ENCODE results near the gene ZNF440. TPM values are rescaled to one million over a fixed set of nuclear protein-coding genes. Genes with fewer than 3 reads are reported as not detected.
"Not testable (repeated sequence)": the region's sequence is repeated elsewhere in the genome, so short reads cannot be mapped to it uniquely, and the experiment has no call there.

The ZNF440 gene
- total RNA-seq, 4 donors from 2014 or later, result 7.1 to 13.9 (median 9.2) TPM

DNA sequence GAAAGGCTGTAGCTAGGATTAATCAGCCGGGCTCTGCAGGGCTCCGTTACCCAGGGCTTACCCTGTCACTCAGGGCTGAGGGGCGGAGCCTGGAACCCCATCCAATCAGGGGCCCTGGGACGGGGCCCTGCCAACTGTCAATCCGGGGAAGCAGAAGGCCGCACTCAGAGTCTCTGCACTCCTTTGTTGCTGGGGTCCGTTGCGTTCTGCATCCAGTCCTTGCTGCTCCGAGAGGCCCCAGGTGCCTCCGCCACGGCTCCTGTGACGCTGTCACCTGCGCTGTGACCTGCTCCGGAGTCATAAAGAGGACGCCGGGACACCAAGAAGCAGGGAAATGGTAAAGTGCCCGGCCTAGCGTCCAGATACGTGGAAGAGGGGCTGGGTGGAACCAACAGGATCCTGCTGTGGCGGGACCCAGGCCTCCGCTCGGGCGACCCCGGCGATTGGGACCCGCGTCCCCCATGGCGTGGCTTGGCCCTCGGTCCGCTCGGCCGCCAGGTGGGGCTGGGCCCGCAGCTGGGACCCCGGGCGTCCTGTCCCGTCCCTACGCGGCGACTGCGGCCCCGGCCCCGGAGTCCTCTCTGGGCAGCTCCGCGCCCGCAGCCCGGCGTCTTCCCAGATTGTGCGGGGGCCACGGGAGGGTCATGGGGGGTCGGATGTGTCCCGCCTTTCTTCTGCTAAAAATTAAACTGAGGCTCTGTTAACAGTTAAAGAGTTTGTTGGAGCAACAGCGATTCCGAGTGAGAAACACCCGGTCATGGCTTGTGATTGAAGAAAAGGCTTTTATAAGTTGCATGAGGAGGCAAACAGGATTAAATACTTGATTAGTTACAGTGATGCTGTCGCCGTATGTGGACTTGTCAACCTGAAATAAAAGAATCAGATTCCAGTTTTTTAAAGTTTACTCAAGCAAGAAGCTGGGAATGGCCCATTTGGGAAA is 15.4 kb upstream of the ZNF440 start, which contains the start of gene ZNF491:
Gene ZNF491, plus strand, starts transcription at position 133 of the 940 bp plus-strand sequence. CDS start 7,431 bp downstream, outside the sequence.
- DNase-seq (ENCODE audit: low spot score), result peak; percentile 84
- ATAC-seq (ENCODE audit: low FRiP score), result peak; percentile 99
- TF ChIP-seq, protein P1, sequence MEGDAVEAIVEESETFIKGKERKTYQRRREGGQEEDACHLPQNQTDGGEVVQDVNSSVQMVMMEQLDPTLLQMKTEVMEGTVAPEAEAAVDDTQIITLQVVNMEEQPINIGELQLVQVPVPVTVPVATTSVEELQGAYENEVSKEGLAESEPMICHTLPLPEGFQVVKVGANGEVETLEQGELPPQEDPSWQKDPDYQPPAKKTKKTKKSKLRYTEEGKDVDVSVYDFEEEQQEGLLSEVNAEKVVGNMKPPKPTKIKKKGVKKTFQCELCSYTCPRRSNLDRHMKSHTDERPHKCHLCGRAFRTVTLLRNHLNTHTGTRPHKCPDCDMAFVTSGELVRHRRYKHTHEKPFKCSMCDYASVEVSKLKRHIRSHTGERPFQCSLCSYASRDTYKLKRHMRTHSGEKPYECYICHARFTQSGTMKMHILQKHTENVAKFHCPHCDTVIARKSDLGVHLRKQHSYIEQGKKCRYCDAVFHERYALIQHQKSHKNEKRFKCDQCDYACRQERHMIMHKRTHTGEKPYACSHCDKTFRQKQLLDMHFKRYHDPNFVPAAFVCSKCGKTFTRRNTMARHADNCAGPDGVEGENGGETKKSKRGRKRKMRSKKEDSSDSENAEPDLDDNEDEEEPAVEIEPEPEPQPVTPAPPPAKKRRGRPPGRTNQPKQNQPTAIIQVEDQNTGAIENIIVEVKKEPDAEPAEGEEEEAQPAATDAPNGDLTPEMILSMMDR (IDR thresholded peaks at IDR 0.05), result no peak

DNA sequence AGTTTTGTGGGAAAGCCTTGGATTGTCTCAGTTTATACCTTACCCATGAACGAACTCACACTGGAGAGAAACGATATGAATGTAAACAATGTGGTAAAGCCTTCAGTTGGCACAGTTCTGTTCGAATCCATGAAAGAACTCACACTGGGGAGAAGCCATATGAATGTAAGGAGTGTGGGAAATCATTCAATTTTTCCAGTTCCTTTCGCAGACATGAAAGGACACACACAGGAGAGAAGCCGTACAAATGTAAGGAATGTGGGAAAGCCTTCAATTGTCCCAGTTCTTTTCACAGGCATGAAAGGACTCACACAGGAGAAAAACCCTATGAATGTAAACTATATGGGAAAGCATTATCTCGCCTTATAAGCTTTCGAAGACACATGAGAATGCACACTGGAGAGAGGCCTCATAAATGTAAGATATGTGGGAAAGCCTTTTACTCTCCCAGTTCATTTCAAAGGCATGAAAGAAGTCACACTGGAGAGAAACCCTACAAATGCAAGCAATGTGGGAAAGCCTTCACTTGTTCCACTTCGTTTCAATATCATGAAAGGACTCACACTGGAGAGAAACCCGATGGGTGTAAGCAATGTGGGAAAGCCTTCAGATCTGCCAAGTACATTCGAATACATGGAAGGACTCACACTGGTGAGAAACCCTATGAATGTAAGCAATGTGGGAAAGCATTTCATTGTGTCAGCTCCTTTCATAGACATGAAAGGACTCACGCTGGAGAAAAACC is 7.5 kb upstream of the ZNF440 start:
- DNase-seq (ENCODE audit: low spot score), result no peak
- ATAC-seq (ENCODE audit: low FRiP score), result no peak
- TF ChIP-seq, protein P1 (IDR thresholded peaks at IDR 0.05), result no peak

DNA sequence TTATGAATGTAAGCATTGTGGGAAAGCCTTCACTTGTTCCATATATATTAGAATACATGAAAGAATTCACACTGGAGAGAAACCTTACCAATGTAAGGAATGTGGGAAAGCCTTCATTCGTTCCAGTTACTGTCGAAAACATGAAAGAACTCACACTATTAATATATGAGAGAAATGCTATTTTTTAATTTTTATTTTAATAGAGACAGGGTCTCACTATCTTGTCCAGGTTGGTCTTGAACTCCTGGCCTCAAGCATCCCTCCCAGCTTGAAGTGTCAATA is 7.0 kb upstream of the ZNF440 start:
- ATAC-seq (ENCODE audit: low FRiP score) (no peak), DNase-seq (ENCODE audit: low spot score) (no peak)
- TF ChIP-seq, protein P1 (IDR thresholded peaks at IDR 0.05), result no peak

DNA sequence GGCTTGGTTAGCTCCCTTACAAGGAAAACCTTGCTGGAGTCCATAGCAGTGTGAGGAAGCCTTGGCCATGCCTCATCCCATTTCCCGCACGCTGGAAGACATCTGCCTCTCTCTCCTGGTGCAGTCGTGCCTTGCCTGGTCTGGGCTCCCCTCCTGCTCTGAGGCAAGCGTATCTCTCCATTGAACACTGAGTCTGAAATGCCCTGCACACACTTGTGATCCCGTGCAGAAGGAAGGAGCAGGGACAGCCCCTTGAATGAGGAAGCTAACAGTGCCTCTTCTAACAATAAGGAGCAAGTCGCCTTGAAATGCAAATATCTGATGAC is 407 bp upstream of the ZNF440 start:
- DNase-seq (ENCODE audit: low spot score) (no peak), ATAC-seq (ENCODE audit: low FRiP score) (peak; percentile 52)
- TF ChIP-seq, protein P1 (IDR thresholded peaks at IDR 0.05), result no peak

DNA sequence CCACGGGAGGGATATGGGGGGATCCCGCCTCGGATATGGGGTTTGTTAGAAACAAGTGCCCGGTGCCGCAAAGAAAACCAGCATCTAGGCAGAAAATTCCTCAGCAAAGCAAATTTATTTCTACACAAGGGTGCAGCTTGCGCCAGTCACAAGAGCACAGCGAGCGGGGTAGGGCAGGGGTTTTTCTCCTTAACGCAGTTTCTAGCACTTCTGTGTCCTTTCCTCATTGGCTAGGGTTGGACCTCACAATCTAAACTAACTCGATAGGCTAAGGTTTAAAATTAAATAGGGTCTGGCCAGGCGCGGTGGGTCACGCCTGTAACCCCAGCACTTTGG is 595 bp downstream of the ZNF440 start:
- ATAC-seq (ENCODE audit: low FRiP score) (peak; percentile 19), DNase-seq (ENCODE audit: low spot score) (no peak)
- TF ChIP-seq, protein P1 (IDR thresholded peaks at IDR 0.05), result no peak

DNA sequence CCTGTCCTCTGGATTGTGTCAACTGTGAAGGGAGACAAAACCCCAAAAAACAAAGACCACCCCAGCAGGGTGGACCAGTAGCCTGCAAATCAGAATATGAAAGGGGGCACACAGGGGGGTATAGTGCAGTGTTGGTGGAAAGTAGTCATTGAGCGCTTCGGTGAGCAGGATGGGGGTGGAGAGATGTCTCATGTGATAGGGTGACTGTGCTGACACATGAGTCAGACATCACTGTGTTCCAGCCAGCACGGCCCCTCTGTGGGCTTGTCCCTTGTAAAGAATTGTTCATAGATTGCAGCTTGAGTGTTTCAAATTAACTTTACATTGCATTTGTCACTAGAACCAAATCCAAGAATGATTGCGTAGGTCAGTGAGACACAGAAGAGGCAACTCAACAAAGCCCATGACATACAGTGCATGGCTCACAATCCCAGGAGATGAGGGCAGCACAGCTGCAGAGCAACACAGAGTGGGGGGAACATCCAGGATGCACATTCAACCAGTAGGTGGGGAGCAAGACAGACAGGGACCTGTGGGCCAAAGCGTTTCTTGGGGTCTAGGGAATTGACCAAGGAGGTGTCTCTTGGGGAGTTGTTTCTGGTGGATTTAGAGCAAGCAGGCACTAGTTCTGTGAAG is 7.5 kb downstream of the ZNF440 start:
- DNase-seq (ENCODE audit: low spot score) (no peak), ATAC-seq (ENCODE audit: low FRiP score) (no peak)
- TF ChIP-seq, protein P1 (IDR thresholded peaks at IDR 0.05), result no peak

DNA sequence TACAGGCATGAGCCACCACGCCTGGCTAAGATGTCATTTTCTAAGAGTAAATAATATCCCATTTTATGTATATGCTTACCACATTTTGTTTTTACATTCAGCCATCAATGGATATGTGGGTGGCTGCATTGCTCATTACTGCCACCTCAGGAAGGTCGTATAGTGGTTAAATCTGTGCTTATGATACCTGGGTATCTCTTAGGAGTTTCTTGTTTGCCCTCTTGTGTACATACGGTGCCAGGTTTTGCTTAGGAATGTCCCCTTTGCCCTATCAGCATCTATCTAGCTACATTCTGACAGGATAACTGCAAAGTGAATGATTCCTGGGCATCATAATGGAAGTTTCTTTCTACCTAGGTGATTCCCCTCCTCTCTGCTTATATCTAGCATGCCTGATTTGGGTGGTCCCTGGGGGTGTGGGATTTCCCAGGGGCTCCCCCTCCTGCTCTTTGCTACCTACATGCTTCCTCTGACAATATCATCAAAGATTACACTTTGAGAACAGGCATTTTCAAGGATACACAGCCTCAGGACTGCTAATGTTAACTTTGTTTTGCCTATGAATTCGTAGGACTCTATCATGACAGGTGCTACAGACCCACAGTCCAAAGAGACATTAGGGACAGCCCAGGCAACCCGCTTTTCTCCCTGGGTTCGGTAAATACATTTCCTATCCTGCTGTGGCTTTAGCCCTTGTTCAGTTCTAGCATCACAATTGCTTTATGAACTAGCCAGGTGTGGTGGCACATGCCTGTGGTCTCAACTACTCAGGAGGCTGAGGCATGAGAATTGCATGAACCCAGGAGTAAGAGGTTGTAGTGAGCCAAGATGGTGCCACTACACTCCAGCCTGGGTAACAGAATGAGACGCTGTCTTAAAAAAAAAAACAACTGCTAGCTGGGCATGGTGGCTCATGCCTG is 15.1 kb downstream of the ZNF440 start:
- not testable (repeated sequence) for ATAC-seq (ENCODE audit: low FRiP score); DNase-seq (ENCODE audit: low spot score)

Measured in omental fat pad (tissue), 4 donors.